ENCODE measurements around the gene MSANTD4. TPM values are rescaled to one million over a fixed set of nuclear protein-coding genes. Genes with fewer than 3 reads are reported as not detected.

MSANTD4 gene
- total RNA-seq = 10 to 100 TPM; 22.8 to 57.7 (median 31.6) TPM

DNA sequence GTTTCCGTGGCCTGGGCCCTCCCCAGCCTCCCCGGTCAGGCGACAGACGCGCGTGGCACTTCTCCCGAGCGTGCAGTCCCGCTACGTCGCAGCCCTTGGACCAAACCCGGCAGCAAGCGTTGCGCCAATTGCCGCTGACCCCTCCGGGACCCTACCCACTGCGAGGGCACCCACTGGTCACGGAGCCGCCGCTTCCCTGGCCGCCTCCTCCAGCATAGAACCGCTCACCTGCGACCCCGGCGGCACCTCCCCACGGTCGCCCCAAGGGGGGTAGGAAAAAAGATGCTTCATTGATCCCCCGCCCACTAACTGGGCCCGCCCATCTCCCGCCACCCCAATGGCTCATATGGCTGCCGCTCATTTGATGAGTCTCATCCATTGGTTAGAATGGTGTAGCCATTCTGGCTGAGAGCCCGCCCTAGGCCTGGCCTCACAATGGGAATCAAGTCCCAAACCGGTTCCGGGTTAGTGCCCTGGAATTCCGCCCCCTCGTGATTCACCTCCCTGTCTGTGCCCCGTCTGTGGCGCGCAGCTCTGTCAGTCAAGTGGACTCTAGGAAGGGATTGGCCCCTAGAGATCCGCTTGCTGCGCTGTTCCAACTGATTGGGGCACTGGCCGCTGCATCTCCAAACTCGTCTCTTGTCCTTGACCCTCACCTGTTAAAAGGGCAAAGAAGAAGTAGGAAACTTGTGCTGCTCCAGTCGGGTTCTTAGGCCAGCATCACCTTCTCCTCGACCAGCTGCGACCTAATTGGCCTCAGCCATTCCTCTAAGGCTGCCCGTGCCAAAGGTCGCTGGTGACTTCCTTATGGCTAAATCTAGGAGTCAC, at the start of gene MSANTD4:
Gene MSANTD4 (minus strand): TSS at position 274 of the 828 bp plus-strand sequence. CDS start 11,323 bp downstream, outside the sequence.
- peak; percentile 99 to 100 for DNase-seq
- Histone ChIP-seq H3K4me3 (peak within 1 kb of the TSS; percentile 89 to 99), H3K27me3 (no peaks in the 10 kb centered on the region), H3K27ac (peak within 1 kb of the TSS; percentile 79 to 89), H3K36me3 (no peaks in the 10 kb centered on the region), H3K4me1 (peaks cover 4 to 9% of the 10 kb centered on the region in 2 donors), H3K9me3 (no peaks in the 10 kb centered on the region)
- intact Hi-C loops (cut with DNase I; ENCODE audit: low total_unique reads) = no loop called here
- TF ChIP-seq POLR2A (IDR thresholded peaks at IDR 0.05) = peak in 1 of 2 donors; percentile 61
- TF ChIP-seq, protein P1, sequence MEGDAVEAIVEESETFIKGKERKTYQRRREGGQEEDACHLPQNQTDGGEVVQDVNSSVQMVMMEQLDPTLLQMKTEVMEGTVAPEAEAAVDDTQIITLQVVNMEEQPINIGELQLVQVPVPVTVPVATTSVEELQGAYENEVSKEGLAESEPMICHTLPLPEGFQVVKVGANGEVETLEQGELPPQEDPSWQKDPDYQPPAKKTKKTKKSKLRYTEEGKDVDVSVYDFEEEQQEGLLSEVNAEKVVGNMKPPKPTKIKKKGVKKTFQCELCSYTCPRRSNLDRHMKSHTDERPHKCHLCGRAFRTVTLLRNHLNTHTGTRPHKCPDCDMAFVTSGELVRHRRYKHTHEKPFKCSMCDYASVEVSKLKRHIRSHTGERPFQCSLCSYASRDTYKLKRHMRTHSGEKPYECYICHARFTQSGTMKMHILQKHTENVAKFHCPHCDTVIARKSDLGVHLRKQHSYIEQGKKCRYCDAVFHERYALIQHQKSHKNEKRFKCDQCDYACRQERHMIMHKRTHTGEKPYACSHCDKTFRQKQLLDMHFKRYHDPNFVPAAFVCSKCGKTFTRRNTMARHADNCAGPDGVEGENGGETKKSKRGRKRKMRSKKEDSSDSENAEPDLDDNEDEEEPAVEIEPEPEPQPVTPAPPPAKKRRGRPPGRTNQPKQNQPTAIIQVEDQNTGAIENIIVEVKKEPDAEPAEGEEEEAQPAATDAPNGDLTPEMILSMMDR (IDR thresholded peaks at IDR 0.05) = no peak

DNA sequence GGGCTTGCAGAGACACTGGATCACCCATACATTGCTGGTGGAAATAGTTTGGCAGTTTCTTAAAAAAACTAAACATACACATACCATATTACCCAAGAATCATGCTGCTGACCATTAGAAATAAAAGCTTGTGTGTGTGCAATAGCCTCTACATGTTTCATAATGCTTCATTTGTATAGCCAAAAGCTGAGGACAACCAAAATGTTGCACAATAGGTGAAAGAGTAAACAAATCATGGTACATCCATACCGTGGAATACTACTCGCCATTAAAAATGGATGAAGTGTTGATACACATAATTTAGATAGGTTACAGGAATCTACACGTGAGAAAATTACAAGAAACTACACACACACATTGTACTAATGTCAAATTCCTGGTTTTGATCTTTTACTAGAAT, 48.6 kb upstream of the MSANTD4 start:
- Histone ChIP-seq H3K9me3 (no peaks in the 10 kb centered on the region), H3K4me3 (no peak overlapping the region), H3K27me3 (no peaks in the 10 kb centered on the region), H3K36me3 (no peaks in the 10 kb centered on the region), H3K27ac (no peak overlapping the region), H3K4me1 (no peaks in the 10 kb centered on the region)
- TF ChIP-seq, protein P1 (IDR thresholded peaks at IDR 0.05) = no peak
- no peak for TF ChIP-seq POLR2A (IDR thresholded peaks at IDR 0.05)
- DNase-seq = no peak
- intact Hi-C loops (cut with DNase I; ENCODE audit: low total_unique reads) = no loop called here

DNA sequence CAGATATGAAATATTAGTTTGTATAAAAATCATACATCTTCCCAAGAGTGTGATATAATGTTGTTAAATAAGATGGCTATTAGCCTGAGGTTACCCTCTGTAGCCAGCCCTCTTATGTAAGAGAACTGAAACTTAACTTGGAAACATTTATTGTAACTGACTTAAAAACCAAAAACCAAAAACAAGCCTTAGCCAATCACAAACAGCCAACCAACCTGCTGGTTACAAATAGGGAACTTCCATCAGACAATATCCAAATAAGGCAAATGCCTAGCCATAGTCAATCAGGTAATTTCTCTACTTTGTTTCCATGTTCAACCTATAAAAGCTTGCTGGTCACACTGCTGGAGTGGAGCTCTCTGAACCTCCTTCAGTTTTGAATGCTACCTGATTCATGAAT, 41.0 kb upstream of the MSANTD4 start:
- no peaks in the 10 kb centered on the region for H3K27me3 ChIP-seq
- no peak overlapping the region for H3K4me3 ChIP-seq
- intact Hi-C loops (cut with DNase I; ENCODE audit: low total_unique reads) = no loop called here
- H3K27ac ChIP-seq = no peak overlapping the region
- H3K9me3 ChIP-seq = no peaks in the 10 kb centered on the region
- TF ChIP-seq, protein P1 (IDR thresholded peaks at IDR 0.05) = no peak
- no peak for TF ChIP-seq POLR2A (IDR thresholded peaks at IDR 0.05)
- no peaks in the 10 kb centered on the region for H3K4me1 ChIP-seq
- H3K36me3 ChIP-seq = no peaks in the 10 kb centered on the region
- DNase-seq = no peak

DNA sequence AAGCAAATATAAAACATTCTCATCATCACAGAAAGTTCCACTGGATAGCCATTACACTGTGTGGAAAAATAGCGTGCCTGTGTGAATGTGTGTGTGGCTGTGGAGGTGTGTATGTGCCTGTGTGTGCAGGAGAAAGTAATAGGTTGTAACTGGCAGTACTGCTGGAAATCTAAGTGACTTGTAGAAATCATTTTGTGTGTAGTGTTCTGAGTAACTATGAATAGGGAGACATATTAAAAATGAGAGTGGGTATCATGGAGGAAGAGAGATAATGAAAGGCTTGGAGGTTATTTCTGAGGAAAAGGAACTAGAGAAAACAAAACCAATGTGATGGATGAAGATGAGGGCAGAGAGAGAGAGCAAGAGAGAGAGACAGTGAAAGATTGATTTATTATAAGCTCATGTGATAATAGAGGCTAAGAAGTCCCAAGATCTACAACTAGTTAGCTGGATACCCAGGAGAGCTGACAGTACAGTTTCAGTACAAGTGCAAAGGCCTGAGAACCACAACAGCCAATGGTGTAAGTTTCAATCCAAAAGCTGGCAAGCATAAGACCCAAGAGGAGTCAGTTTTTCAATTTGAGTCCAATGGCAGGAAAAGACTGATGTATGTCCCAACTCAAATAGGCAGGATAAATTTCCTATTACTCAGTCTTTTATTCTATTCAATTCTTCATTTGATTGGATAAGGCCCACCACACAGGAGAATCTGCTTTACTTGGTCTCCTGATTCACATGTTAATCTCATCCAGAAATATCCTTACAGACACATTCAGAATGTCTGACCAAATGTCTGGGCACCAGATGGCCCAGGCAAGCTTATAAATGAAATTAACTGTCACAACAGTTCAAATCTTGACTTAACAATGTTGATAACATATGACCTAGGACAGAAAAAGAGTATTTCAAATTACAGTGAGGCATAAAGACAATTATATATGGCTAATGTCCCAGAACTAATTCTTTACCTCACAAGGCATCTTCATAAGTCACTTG, 40.2 kb upstream of the MSANTD4 start:
- H3K4me3 ChIP-seq = no peak overlapping the region
- H3K27ac ChIP-seq = no peak overlapping the region
- intact Hi-C loops (cut with DNase I; ENCODE audit: low total_unique reads) = no loop called here
- H3K27me3 ChIP-seq = no peaks in the 10 kb centered on the region
- no peaks in the 10 kb centered on the region for H3K9me3 ChIP-seq
- DNase-seq = no peak
- no peak for TF ChIP-seq POLR2A (IDR thresholded peaks at IDR 0.05)
- TF ChIP-seq, protein P1 (IDR thresholded peaks at IDR 0.05) = no peak
- no peaks in the 10 kb centered on the region for H3K4me1 ChIP-seq
- no peaks in the 10 kb centered on the region for H3K36me3 ChIP-seq
